NT2/D1 (cell line): Measurements from ENCODE around the gene INPP5K.

Experiments
- SUZ12 ChIP-seq: IDR thresholded peaks from 2 replicates; pipeline ENCODE4 v1.6.1; 2011; ENCODE audit not compliant: insufficient read length, insufficient read depth; ENCODE audit errors: extremely low read depth
- ZNF274 ChIP-seq: IDR thresholded peaks from 2 replicates; pipeline ENCODE4 v1.6.1; 2011; ENCODE audit warnings: mild to moderate bottlenecking, low read depth, low read length

DNA sequence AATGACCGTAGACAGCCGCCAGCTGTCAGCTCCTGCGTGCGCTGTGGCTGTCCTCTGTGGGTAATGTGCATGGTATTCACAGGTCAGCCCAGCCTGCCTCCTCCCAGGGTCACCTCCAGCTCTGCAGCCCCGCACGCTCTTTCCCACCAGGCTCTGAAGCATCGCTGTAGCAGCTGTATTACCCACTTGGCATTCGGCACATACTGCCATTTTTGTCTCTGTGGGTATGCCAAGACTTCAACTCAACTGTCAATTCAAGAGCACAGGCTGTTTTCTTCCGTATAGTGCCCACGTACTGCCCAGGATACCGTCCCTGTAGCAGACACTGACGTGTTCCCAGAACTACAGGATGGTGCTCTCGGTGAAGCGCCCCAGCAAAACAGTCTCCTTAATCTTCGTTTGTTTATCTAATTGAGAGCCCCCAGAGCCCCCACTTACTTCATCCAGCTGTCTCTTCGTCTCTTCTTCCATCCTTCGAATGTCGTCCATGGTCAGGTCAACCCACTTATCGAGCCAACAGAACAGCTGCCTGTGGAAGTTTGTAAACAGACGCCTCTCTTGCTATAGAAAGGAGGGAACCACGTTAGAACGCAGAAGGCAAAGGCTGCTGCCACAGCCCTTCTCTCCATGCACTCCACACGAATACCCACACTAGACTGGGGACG is 17.4 kb upstream of the INPP5K start:
- TF ChIP-seq SUZ12 (no peak), ZNF274 (no peak)
